KBM-7 (cell line): ENCODE data around the gene DPY19L3.

Experiments
- DNase-seq: peaks from one replicate; pipeline ENCODE4 v3.0.0-alpha.2; 2015
- in situ Hi-C: fragments of 300-500 bp; cut with MboI; formaldehyde crosslinking; loops from 2 replicates; pipeline ENCODE4 v1.14.3; 2020; ENCODE audit warnings: low sequenced_read_pairs, low pct_unique_long_range_greater_than_20kb, mixed read lengths

Gene DPY19L3

GRCh38 chr19:32387701-32388392 is 17.7 kb upstream of the DPY19L3 start:
- in situ Hi-C loops, result no loop called here
- no peak for DNase-seq

- in situ Hi-C loops, result no loop called here
- DNase-seq, result no peak
These were observed 17.1 kb upstream of the DPY19L3 start for GRCh38 chr19:32388393-32388855.

GRCh38 chr19:32392901-32393300 is 12.7 kb upstream of the DPY19L3 start:
- DNase-seq, result no peak
- in situ Hi-C loops, result no loop called here

- DNase-seq, result no peak
- in situ Hi-C loops, result no loop called here
These were observed 9.4 kb upstream of the DPY19L3 start for GRCh38 chr19:32396046-32396652.

- DNase-seq, result no peak
- in situ Hi-C loops, result no loop called here
These were observed 7.9 kb upstream of the DPY19L3 start for GRCh38 chr19:32397671-32398101.

GRCh38 chr19:32401992-32402391 is 3.6 kb upstream of the DPY19L3 start:
- no peak for DNase-seq
- in situ Hi-C loops, result no loop called here

- no peak for DNase-seq
These were observed 2.1 kb upstream of the DPY19L3 start for GRCh38 chr19:32403291-32403995.

GRCh38 chr19:32404213-32404932 is 1.2 kb upstream of the DPY19L3 start:
- peak; percentile 14 for DNase-seq

More at GRCh38 chr19:32403291-32403995, 2.1 kb upstream of the DPY19L3 start:
- in situ Hi-C loops, result no loop called here

GRCh38 chr19:32404933-32405430 is 588 bp upstream of the DPY19L3 start:
- in situ Hi-C loops, result no loop called here
- DNase-seq, result no peak

More at GRCh38 chr19:32404213-32404932, 1.2 kb upstream of the DPY19L3 start:
- in situ Hi-C loops, result no loop called here

GRCh38 chr19:32406161-32407003 is 812 bp downstream of the DPY19L3 start:
- in situ Hi-C loops, result no loop called here
- peak; percentile 12 for DNase-seq

GRCh38 chr19:32407004-32407992 is 1.7 kb downstream of the DPY19L3 start:
- in situ Hi-C loops, result no loop called here
- DNase-seq, result peak; percentile 12

GRCh38 chr19:32415246-32415645 is 9.7 kb downstream of the DPY19L3 start:
- in situ Hi-C loops, result no loop called here
- no peak for DNase-seq

GRCh38 chr19:32415669-32416068 is 10.1 kb downstream of the DPY19L3 start:
- no peak for DNase-seq
- in situ Hi-C loops, result no loop called here

- DNase-seq, result no peak
- in situ Hi-C loops, result no loop called here
These were observed 11.3 kb downstream of the DPY19L3 start for GRCh38 chr19:32416749-32417456.

- DNase-seq, result no peak
- in situ Hi-C loops, result no loop called here
These were observed 12.6 kb downstream of the DPY19L3 start for GRCh38 chr19:32418155-32418554.

GRCh38 chr19:32421589-32422361 is 16.2 kb downstream of the DPY19L3 start:
- peak; percentile 97 for DNase-seq
- in situ Hi-C loops, result no loop called here
